ENCODE data around the gene XRCC5.

XRCC5 gene

DNA sequence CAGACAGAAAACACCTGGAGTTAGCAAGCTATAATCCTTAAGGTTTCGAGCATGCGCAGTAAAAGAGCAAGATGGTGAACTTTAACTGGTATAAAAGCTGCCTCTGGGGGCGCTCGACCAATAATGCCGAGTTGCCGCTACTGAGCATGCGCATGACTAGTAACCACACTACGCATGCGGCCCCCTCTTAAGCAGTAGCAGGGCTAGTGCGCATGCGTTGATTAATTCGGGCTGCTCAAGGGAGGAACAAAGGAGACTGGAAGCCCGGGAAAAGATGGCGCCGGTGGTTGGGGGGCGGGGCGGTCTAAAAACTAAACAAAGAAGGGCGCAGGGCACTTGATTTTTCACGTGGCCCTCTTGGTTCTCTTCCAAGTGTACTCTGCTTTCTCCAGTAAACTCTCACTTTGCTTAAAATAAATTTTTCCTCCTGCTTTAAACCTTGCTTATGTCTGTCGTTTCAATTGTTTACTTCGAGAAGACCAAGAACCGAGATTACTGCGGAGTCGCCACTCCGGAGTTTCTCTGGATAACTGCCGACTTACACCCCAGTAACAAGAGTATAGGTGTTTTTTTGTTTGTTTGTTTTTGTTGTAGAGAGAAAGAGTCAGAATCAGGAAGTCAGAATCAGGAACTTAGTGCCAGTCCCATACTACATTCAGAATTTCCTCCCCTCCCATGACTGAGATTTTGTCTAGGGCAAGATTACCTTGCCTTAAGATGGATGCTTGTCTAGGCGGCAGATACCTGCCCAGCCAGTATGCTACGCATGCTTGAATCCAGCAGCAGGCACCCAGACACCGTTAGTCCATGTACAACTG is 5.8 kb downstream of the XRCC5 start:
- DNase-seq (ENCODE audit: extremely low read depth, insufficient read length) = peak; percentile 83
- peaks cover 24% of the 10 kb centered on the region for H3K36me3 ChIP-seq (ENCODE audit: control insufficient read depth, insufficient read depth, low read length)
- H3K27me3 ChIP-seq (replicated peaks; ENCODE audit: control insufficient read depth, insufficient read depth, low read length) = no peaks in the 10 kb centered on the region
- TF ChIP-seq, protein P1, sequence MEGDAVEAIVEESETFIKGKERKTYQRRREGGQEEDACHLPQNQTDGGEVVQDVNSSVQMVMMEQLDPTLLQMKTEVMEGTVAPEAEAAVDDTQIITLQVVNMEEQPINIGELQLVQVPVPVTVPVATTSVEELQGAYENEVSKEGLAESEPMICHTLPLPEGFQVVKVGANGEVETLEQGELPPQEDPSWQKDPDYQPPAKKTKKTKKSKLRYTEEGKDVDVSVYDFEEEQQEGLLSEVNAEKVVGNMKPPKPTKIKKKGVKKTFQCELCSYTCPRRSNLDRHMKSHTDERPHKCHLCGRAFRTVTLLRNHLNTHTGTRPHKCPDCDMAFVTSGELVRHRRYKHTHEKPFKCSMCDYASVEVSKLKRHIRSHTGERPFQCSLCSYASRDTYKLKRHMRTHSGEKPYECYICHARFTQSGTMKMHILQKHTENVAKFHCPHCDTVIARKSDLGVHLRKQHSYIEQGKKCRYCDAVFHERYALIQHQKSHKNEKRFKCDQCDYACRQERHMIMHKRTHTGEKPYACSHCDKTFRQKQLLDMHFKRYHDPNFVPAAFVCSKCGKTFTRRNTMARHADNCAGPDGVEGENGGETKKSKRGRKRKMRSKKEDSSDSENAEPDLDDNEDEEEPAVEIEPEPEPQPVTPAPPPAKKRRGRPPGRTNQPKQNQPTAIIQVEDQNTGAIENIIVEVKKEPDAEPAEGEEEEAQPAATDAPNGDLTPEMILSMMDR (IDR thresholded peaks at IDR 0.05; ENCODE audit: insufficient read depth, low read length, poor library complexity, severe bottlenecking) = peak; percentile 82
- H3K4me3 ChIP-seq (replicated peaks; ENCODE audit: low read depth, low read length) = peak overlapping the region; percentile 55

DNA sequence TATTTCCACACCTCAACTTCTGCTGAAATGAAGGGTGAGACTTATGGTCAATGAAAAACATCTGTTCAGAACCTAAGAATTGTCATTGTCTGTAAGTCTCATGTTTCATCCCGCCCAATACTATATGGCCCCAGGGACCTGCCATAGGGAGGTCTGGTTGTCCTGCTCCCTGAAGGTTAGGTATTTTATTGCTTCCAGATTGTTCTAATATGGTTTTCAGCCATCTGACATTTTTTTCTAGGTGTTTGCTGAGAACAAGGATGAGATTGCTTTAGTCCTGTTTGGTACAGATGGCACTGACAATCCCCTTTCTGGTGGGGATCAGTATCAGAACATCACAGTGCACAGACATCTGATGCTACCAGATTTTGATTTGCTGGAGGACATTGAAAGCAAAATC is 7.3 kb downstream of the XRCC5 start:
- no peak overlapping the region for H3K4me3 ChIP-seq (replicated peaks; ENCODE audit: low read depth, low read length)
- H3K27me3 ChIP-seq (replicated peaks; ENCODE audit: control insufficient read depth, insufficient read depth, low read length) = no peaks in the 10 kb centered on the region
- peaks cover 26% of the 10 kb centered on the region for H3K36me3 ChIP-seq (ENCODE audit: control insufficient read depth, insufficient read depth, low read length)
- no peak for DNase-seq (ENCODE audit: extremely low read depth, insufficient read length)
- TF ChIP-seq, protein P1 (IDR thresholded peaks at IDR 0.05; ENCODE audit: insufficient read depth, low read length, poor library complexity, severe bottlenecking) = no peak

GRCh38 chr2:216117561-216118340 is 8.6 kb downstream of the XRCC5 start:
- TF ChIP-seq, protein P1 (IDR thresholded peaks at IDR 0.05; ENCODE audit: insufficient read depth, low read length, poor library complexity, severe bottlenecking) = no peak
- H3K4me3 ChIP-seq (replicated peaks; ENCODE audit: low read depth, low read length) = no peak overlapping the region
- peaks cover 24% of the 10 kb centered on the region for H3K36me3 ChIP-seq (ENCODE audit: control insufficient read depth, insufficient read depth, low read length)
- no peak for DNase-seq (ENCODE audit: extremely low read depth, insufficient read length)
- no peaks in the 10 kb centered on the region for H3K27me3 ChIP-seq (replicated peaks; ENCODE audit: control insufficient read depth, insufficient read depth, low read length)

GRCh38 chr2:216118474-216118873 is 9.3 kb downstream of the XRCC5 start:
- TF ChIP-seq, protein P1 (IDR thresholded peaks at IDR 0.05; ENCODE audit: insufficient read depth, low read length, poor library complexity, severe bottlenecking) = no peak
- Histone ChIP-seq H3K27me3 (replicated peaks; ENCODE audit: control insufficient read depth, insufficient read depth, low read length) (no peaks in the 10 kb centered on the region), H3K36me3 (ENCODE audit: control insufficient read depth, insufficient read depth, low read length) (peaks cover 24% of the 10 kb centered on the region), H3K4me3 (replicated peaks; ENCODE audit: low read depth, low read length) (no peak overlapping the region)
- no peak for DNase-seq (ENCODE audit: extremely low read depth, insufficient read length)

DNA sequence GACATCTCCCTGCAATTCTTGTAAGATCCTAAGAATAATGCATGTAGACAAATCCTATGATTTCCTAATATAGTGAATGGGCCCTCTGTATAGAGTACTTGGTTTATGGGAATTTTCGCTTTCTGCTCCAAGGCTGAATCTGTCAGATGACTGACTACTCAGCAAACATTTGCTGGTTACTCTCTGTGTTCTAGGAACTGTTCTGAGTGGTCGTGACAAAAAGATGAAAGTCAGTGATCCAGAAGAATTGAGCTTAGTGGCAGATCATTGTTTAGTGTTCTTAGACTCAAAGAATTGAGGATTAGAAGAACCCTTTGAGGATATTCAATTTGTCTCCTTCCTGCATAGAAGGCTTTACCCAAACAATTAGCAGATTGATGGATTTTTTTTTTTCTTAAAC is 10.0 kb downstream of the XRCC5 start:
- TF ChIP-seq, protein P1 (IDR thresholded peaks at IDR 0.05; ENCODE audit: insufficient read depth, low read length, poor library complexity, severe bottlenecking) = no peak
- Histone ChIP-seq H3K27me3 (replicated peaks; ENCODE audit: control insufficient read depth, insufficient read depth, low read length) (no peaks in the 10 kb centered on the region), H3K36me3 (ENCODE audit: control insufficient read depth, insufficient read depth, low read length) (peaks cover 22% of the 10 kb centered on the region), H3K4me3 (replicated peaks; ENCODE audit: low read depth, low read length) (no peak overlapping the region)
- no peak for DNase-seq (ENCODE audit: extremely low read depth, insufficient read length)

Measured in GM06990 (cell line).